D721Med (cell line): ENCODE data around the gene EPN3.

Source experiments
- DNase-seq: peaks from one replicate; pipeline ENCODE4 v3.0.0; 2011; ENCODE audit warnings: low spot score; ENCODE audit not compliant: insufficient read length
- FAIRE-seq: peaks from 2 replicates; lab custom pipeline; 2011; peaks lifted over from hg19 to GRCh38; lab: Jason Lieb, UNC
- TF ChIP-seq, protein P1 (sequence below): IDR thresholded peaks from 2 replicates; pipeline ENCODE4 v1.5.1; 2012; ENCODE audit warnings: mild to moderate bottlenecking, control low read depth; ENCODE audit not compliant: insufficient read depth; ENCODE audit errors: missing control alignments

Gene EPN3

DNA sequence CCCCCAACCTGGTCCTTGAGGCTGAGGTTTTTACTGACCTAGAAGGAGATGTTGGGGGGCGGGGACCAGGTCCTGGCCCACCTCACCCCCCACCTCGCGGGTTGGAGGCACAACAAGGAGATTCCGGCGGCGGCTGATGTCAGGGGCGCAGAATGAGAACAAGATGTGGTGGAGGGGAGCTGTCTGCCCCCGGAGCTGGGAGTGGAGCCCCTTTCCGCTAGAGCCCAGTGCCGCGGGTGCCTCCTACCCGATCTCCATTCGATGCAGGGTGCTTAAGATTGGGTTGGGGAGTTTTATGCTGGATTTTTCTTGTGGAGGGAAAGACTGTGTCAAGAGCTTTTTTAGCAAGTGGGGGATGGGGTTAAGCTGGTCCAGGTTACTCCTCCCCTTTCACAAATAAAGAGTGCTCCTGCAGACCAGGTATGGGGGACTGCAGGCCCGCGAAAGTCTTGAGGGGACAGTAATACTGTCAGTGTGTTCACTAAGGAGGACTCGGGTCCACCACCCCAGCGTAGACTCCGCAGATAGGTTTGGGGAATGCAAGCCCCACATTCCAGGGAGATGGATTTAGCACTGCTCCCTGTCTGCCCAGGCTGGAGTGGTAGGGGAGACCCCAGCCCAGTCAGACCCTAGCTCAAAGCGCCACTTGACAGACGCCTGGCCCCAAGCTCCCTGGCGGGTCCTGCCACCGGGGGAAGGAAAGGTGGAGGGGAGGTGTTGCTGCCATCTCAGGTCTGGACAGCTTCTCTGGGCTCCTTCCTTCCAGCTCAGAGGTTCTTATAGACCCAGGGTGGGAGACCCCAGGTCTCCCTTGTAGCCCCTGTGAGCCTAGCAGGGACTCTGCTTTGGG lies 29.9 kb downstream of the EPN3 start:
- no peak for FAIRE-seq
- TF ChIP-seq, protein P1, sequence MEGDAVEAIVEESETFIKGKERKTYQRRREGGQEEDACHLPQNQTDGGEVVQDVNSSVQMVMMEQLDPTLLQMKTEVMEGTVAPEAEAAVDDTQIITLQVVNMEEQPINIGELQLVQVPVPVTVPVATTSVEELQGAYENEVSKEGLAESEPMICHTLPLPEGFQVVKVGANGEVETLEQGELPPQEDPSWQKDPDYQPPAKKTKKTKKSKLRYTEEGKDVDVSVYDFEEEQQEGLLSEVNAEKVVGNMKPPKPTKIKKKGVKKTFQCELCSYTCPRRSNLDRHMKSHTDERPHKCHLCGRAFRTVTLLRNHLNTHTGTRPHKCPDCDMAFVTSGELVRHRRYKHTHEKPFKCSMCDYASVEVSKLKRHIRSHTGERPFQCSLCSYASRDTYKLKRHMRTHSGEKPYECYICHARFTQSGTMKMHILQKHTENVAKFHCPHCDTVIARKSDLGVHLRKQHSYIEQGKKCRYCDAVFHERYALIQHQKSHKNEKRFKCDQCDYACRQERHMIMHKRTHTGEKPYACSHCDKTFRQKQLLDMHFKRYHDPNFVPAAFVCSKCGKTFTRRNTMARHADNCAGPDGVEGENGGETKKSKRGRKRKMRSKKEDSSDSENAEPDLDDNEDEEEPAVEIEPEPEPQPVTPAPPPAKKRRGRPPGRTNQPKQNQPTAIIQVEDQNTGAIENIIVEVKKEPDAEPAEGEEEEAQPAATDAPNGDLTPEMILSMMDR, result no peak
- DNase-seq, result no peak

- no peak for DNase-seq
- TF ChIP-seq, protein P1, result peak; percentile 26
- FAIRE-seq, result no peak
Observed at GRCh38 chr17:50563092-50563511, 30.6 kb downstream of the EPN3 start.

- no peak for FAIRE-seq
- no peak for DNase-seq
- TF ChIP-seq, protein P1, result no peak
Observed at GRCh38 chr17:50564916-50565315, 32.4 kb downstream of the EPN3 start.

DNA sequence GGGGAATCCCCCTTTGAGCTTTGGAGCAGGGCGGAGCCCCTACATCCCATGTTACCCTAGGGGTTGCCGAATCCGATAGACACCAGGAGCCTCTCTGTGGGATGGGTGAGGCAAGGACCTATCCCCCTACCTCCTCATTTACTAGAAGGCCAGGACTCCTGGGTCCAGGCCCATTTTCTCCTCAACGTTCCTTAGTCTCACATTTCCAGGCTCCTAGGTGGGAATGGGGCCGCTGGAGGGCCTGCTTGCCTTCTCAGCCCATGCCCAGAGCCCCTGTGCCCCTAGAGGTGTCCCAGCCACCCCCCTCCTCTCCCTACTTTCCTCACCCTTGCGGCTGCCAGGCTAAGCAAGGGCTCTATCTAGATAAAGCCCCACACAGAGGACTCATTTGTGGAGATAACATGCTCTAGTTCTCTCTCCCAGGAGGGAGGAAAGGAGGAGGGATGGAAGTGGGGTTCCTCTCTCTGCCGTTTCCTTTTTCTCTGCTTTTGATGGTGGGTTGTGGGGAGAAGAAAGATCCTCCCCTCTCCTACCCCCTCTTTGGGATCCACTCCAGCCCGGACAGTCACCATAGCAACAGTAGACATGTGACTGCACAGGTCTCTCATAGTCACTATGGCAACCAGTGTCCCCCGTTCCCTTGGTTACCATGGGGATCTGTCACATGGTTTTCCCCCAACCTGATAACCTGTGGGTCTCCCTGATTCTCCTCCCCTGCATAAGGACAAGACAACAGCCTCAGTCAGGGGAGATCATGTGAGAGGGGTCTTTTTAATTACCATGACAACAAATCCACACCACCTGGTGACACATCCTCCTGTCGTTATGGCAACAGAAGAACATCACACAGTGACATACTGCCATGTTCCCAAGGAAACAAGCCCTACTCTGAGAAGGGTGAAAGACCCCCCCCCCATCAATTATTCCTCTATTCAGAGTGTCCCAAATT lies 33.1 kb downstream of the EPN3 start:
- DNase-seq (no peak), FAIRE-seq (peak; percentile 80)
- TF ChIP-seq, protein P1, result no peak

DNA sequence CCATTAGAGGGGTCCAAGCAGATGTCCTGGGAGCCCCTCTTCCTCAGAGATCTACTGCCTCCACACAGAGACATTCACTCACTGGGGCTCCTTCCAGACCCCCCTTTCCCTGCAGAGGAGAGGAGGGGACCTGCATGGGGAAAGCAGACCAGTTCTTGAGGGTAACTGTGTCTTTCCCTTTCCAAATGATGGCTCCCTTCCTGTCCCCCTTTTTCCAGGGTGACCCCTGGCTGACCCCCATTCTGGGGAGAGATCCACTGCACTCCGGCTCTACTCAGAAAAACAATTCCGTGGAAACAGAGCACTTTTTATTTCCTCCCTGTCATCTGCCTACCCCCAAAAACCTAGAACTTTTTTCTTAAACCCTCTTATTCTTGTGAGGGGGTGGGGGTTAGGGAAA lies 34.4 kb downstream of the EPN3 start:
- TF ChIP-seq, protein P1, result no peak
- FAIRE-seq, result no peak
- no peak for DNase-seq

DNA sequence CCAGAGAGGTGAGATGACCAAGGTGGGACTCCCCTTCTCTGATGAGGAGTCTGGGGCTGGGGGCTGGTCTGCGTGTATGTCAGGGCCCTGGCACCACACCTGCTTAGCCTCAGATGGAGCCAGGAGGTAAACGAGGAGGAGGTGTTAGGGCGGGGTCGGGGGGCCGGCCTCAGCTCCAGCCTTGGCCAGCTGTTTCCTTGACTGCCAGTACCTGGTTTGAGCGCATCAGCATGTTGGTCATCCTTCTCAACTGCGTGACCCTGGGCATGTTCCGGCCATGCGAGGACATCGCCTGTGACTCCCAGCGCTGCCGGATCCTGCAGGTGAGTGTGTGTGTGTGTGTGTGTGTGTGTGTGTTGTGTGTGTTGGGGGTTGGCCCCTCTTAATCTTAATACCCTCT lies 36.1 kb downstream of the EPN3 start:
- no peak for DNase-seq
- TF ChIP-seq, protein P1, result no peak
- FAIRE-seq, result no peak

GRCh38 chr17:50569592-50569991 lies 37.1 kb downstream of the EPN3 start:
- no peak for DNase-seq
- TF ChIP-seq, protein P1, result no peak
- no peak for FAIRE-seq
